B cell (primary cell): ENCODE measurements around the gene LRRC8E. TPM values are rescaled to one million over a fixed set of nuclear protein-coding genes. Genes with fewer than 3 reads are reported as not detected.

Experiments used
- ATAC-seq: fragments of 200-7000 bp; cut with Tn5 transposase; one replicate; pipeline ENCODE4 v1.10.0; 2021; ENCODE audit warnings: low read depth, mild to moderate bottlenecking, moderate number of reproducible peaks, moderate library complexity
- CTCF ChIA-PET: fragments of 350-600 bp; sonication (Branson Sonifier 250); formaldehyde crosslinking; loops from one replicate; lab custom pipeline; 2021; ENCODE audit warnings: antibody characterized with exemption, inconsistent platforms; lab: Charles Lee
- POLR2A ChIA-PET: fragments of 350-600 bp; sonication (Branson Sonifier 250); formaldehyde crosslinking; loops from one replicate; lab custom pipeline; 2021; ENCODE audit warnings: antibody characterized with exemption; lab: Charles Lee
- DNase-seq: peaks from one replicate; pipeline ENCODE4 v3.0.0; 2013
- H2AFZ ChIP-seq: 2 replicates; pipeline ENCODE4 v1.6.1; 2012; ENCODE audit warnings: mild to moderate bottlenecking, low read depth, low read length; ENCODE audit not compliant: insufficient read depth, poor library complexity, severe bottlenecking
- H3K27ac ChIP-seq, 2 donors: 1 replicate in 1 of 2; 2 replicates in 1 of 2; pipeline ENCODE4 v1.5.1; 2012 to 2013; ENCODE audit warnings: low read length in 2 of 2, mild to moderate bottlenecking in 2 of 2, moderate library complexity in 1 of 2
- H3K27me3 ChIP-seq, 4 experiments: fragments of 200-600 bp in 1 of 4; sonication (generic) in 1 of 4; replicated peaks in 1 of 4; 1 replicate in 2 of 4; 2 replicates in 2 of 4; pipeline versions ENCODE4 v1.6.1 to v1.7.0; 2013 to 2016; ENCODE audit warnings: low read length in 3 of 4, mild to moderate bottlenecking in 2 of 4, mixed read lengths in 1 of 4, moderate library complexity in 1 of 4; ENCODE audit not compliant: insufficient read depth in 4 of 4, control insufficient read depth in 3 of 4; ENCODE audit errors: control extremely low read depth in 1 of 4
- H3K36me3 ChIP-seq, 2 experiments: replicated peaks in 1 of 2; 1 replicate in 1 of 2; 2 replicates in 1 of 2; pipeline versions ENCODE4 v1.6.1 to v1.7.1; 2013; ENCODE audit warnings: low read length in 1 of 2; ENCODE audit not compliant: insufficient read depth in 2 of 2, control insufficient read depth in 1 of 2; ENCODE audit errors: control extremely low read depth in 1 of 2, extremely low read depth in 1 of 2
- H3K4me1 ChIP-seq, 2 donors: fragments of 200-600 bp in 1 of 2; sonication (generic) in 1 of 2; 1 replicate in 1 of 2; 2 replicates in 1 of 2; pipeline versions ENCODE4 v1.5.1 to v1.6.1; 2013 to 2017; ENCODE audit warnings: low read length in 2 of 2; ENCODE audit not compliant: control insufficient read depth in 2 of 2, insufficient read depth in 2 of 2
- H3K4me2 ChIP-seq: replicated peaks from 2 replicates; pipeline ENCODE3; 2012; ENCODE audit warnings: mild to moderate bottlenecking, low read depth, low read length; ENCODE audit not compliant: poor library complexity, severe bottlenecking
- H3K4me3 ChIP-seq, 5 experiments: fragments of 200-600 bp in 1 of 5; sonication (generic) in 1 of 5; 1 replicate in 3 of 5; 2 replicates in 2 of 5; pipeline versions ENCODE4 v1.5.1 to v1.7.0; 2011 to 2016; ENCODE audit warnings: low read length in 4 of 5, mild to moderate bottlenecking in 4 of 5, low read depth in 2 of 5, control low read depth in 1 of 5, moderate library complexity in 1 of 5; ENCODE audit not compliant: insufficient read depth in 1 of 5; ENCODE audit errors: control extremely low read depth in 1 of 5, extremely low read depth in 1 of 5
- H3K79me2 ChIP-seq: fragments of 200-600 bp; sonication (generic); one replicate; pipeline ENCODE4 v1.6.0; 2016; ENCODE audit warnings: low read length; ENCODE audit not compliant: control insufficient read depth, insufficient read depth
- H3K9ac ChIP-seq: fragments of 200-600 bp; sonication (generic); 2 replicates; pipeline ENCODE4 v1.6.1; 2017; ENCODE audit warnings: mild to moderate bottlenecking, low read length, moderate library complexity
- H3K9me3 ChIP-seq, 3 donors: one replicate each; pipeline versions ENCODE4 v1.6.1 to v1.7.1; 2013; ENCODE audit warnings: low read length in 2 of 3; ENCODE audit not compliant: control insufficient read depth in 2 of 3, insufficient read depth in 1 of 3; ENCODE audit errors: control extremely low read depth in 1 of 3
- H4K20me1 ChIP-seq: 2 replicates; pipeline ENCODE4 v1.6.0; 2012; ENCODE audit warnings: mild to moderate bottlenecking, low read length; ENCODE audit not compliant: insufficient read depth, control insufficient read depth, poor library complexity, severe bottlenecking
- H3K27ac Mint-ChIP-seq: one replicate; pipeline ENCODE4 v1.8.0; 2021; ENCODE audit warnings: mixed read lengths
- H3K27me3 Mint-ChIP-seq: one replicate; pipeline ENCODE4 v1.8.0; 2021; ENCODE audit warnings: mixed read lengths
- H3K4me1 Mint-ChIP-seq: one replicate; pipeline ENCODE4 v1.8.0; 2021; ENCODE audit warnings: mixed read lengths
- H3K4me3 Mint-ChIP-seq: one replicate; pipeline ENCODE4 v1.8.0; 2021; ENCODE audit warnings: mixed read lengths
- H3K9me3 Mint-ChIP-seq: one replicate; pipeline ENCODE4 v1.8.0; 2022; ENCODE audit warnings: mixed read lengths; ENCODE audit not compliant: insufficient read depth
- CTCF ChIP-seq: fragments of 200-600 bp; IDR thresholded peaks from one replicate; pipeline ENCODE4 v1.8.0; 2022; ENCODE audit warnings: antibody characterized with exemption, mild to moderate bottlenecking
- EZH2 ChIP-seq: IDR thresholded peaks from 2 replicates; pipeline ENCODE4 v1.6.1; 2012; ENCODE audit warnings: borderline replicate concordance, low read depth, mild to moderate bottlenecking, moderate library complexity, low read length; ENCODE audit not compliant: insufficient read depth, poor library complexity, severe bottlenecking
- WGBS: methylation state at CpG from one replicate; pipeline ENCODE4 v1.1.5; 2013; ENCODE audit warnings: missing lambda C conversion rate; ENCODE audit not compliant: insufficient coverage; 5-methylcytosine and 5-hydroxymethylcytosine counted together
- intact Hi-C: fragments of 100-400 bp; cut with micrococcal nuclease; formaldehyde crosslinking; loops from one replicate; pipeline ENCODE4 v1.10.0; 2022
- polyA plus RNA-seq: library from polyadenylated mRNA; depleted of rRNA; stranded (reverse); fragments of >200 nt; gene quantifications from 2 replicates; pipeline ENCODE4 v1.2.3, GENCODE V29; 2012
- total RNA-seq, 2 donors: library from RNA; stranded (reverse); fragments of 120-200 nt in 1 of 2; gene quantifications; 1 replicate in 1 of 2; 2 replicates in 1 of 2; pipeline versions ENCODE4 v1.2.3 to v1.2.4, GENCODE V29; 2013 to 2022

Gene LRRC8E
- total and polyA plus RNA-seq, 2 donors (not counting 1 experiment from before 2014, with no cell fraction given) = not detected

GRCh38 chr19:7883105-7883504 is 5.2 kb upstream of the LRRC8E start:
- no peak overlapping the region for H3K27ac ChIP-seq
- no peak for TF ChIP-seq EZH2
- no peak for TF ChIP-seq CTCF
- ChIA-PET CTCF (interaction anchor here (0.6 to 2.4 kb wide), 3 partner anchors 14 to 472 kb away, joined by 3 to 10 read pairs (median 3); no protein-coding TSS in a partner anchor), POLR2A (no interaction called here)
- H3K4me1 Mint-ChIP-seq = no peaks in the 10 kb centered on the region
- intact Hi-C loops = no loop called here
- H3K79me2 ChIP-seq = no peaks in the 10 kb centered on the region
- peaks cover 0 to 5% (median 0%) of the 10 kb centered on the region in 3 donors for H3K9me3 ChIP-seq
- H3K4me3 Mint-ChIP-seq = no peak overlapping the region
- no peak overlapping the region for H3K4me2 ChIP-seq
- no peak overlapping the region for H3K4me3 ChIP-seq
- no peaks in the 10 kb centered on the region for H3K36me3 ChIP-seq
- H3K27ac Mint-ChIP-seq = no peak overlapping the region
- no peak for DNase-seq
- H2AFZ ChIP-seq = no peak overlapping the region
- 93% methylated on average over 2 of the region's 4 CpGs for WGBS
- no peaks in the 10 kb centered on the region for H4K20me1 ChIP-seq
- H3K4me1 ChIP-seq = no peaks in the 10 kb centered on the region
- peaks cover 5% of the 10 kb centered on the region for H3K27me3 Mint-ChIP-seq
- H3K9me3 Mint-ChIP-seq = no peaks in the 10 kb centered on the region
- H3K9ac ChIP-seq = no peak overlapping the region
- peaks cover 0 to 13% (median 1%) of the 10 kb centered on the region in 4 experiments for H3K27me3 ChIP-seq
- ATAC-seq = no peak

GRCh38 chr19:7883796-7884570 is 4.3 kb upstream of the LRRC8E start:
- Mint-ChIP-seq H3K4me3 (no peak overlapping the region), H3K27ac (no peak overlapping the region), H3K27me3 (peaks cover 9% of the 10 kb centered on the region), H3K4me1 (no peaks in the 10 kb centered on the region), H3K9me3 (no peaks in the 10 kb centered on the region)
- H4K20me1 ChIP-seq = no peaks in the 10 kb centered on the region
- H2AFZ ChIP-seq = no peak overlapping the region
- ATAC-seq = no peak
- peaks cover 0 to 5% (median 0%) of the 10 kb centered on the region in 3 donors for H3K9me3 ChIP-seq
- H3K36me3 ChIP-seq = no peaks in the 10 kb centered on the region
- TF ChIP-seq EZH2 (no peak), CTCF (no peak)
- no peak for DNase-seq
- no peak overlapping the region for H3K4me3 ChIP-seq
- no peaks in the 10 kb centered on the region for H3K79me2 ChIP-seq
- ChIA-PET CTCF (interaction anchor here (0.7 kb wide), 2 partner anchors 228 to 471 kb away, joined by 3 to 4 read pairs; no protein-coding TSS in a partner anchor), POLR2A (no interaction called here)
- peaks cover 0 to 22% (median 5%) of the 10 kb centered on the region in 4 experiments for H3K27me3 ChIP-seq
- no CpG with 5 or more reads among the region's 2 CpGs for WGBS
- intact Hi-C loops = no loop called here
- no peak overlapping the region for H3K27ac ChIP-seq
- no peak overlapping the region for H3K9ac ChIP-seq
- no peak overlapping the region for H3K4me2 ChIP-seq
- H3K4me1 ChIP-seq = peaks cover 0 to 4% of the 10 kb centered on the region in 2 donors
